Parathyroid adenoma (tissue), 2 donors: ENCODE results near the gene MAN1B1.
"Not testable (repeated sequence)": the region's sequence is repeated elsewhere in the genome, so short reads cannot be mapped to it uniquely, and the experiment has no call there.

Experiments
- H2AFZ ChIP-seq: fragments of 300-600 bp; sonication (generic); one replicate; pipeline ENCODE4 v1.7.0; 2017; ENCODE audit warnings: antibody characterized with exemption, mild to moderate bottlenecking
- H3K27ac ChIP-seq: fragments of 300-600 bp; sonication (generic); one replicate; pipeline ENCODE4 v1.7.0; 2017
- H3K27me3 ChIP-seq: fragments of 300-600 bp; sonication (generic); one replicate; pipeline ENCODE4 v1.7.0; 2017; ENCODE audit warnings: low read length; ENCODE audit not compliant: control insufficient read depth, insufficient read depth
- H3K36me3 ChIP-seq: fragments of 300-600 bp; sonication (generic); one replicate; pipeline ENCODE4 v1.7.0; 2017; ENCODE audit warnings: low read length; ENCODE audit not compliant: control insufficient read depth, insufficient read depth
- H3K4me1 ChIP-seq: fragments of 300-600 bp; sonication (generic); one replicate; pipeline ENCODE4 v1.7.0; 2017; ENCODE audit warnings: control low read depth
- H3K4me2 ChIP-seq: fragments of 300-600 bp; sonication (generic); one replicate; pipeline ENCODE4 v1.7.0; 2017; ENCODE audit warnings: low read length
- H3K4me3 ChIP-seq: fragments of 300-600 bp; sonication (generic); one replicate; pipeline ENCODE4 v1.7.0; 2017; ENCODE audit warnings: low read depth, low read length
- H3K79me2 ChIP-seq: fragments of 300-600 bp; sonication (generic); one replicate; pipeline ENCODE4 v1.7.0; 2017; ENCODE audit warnings: control low read depth
- H3K9ac ChIP-seq: fragments of 300-600 bp; sonication (generic); one replicate; pipeline ENCODE4 v1.7.0; 2017; ENCODE audit warnings: mild to moderate bottlenecking
- H3K9me3 ChIP-seq: fragments of 300-600 bp; sonication (generic); one replicate; pipeline ENCODE4 v1.7.0; 2017; ENCODE audit warnings: low read length; ENCODE audit not compliant: control insufficient read depth
- TF ChIP-seq, protein P1 (sequence below): fragments of 300-600 bp; sonication (generic); IDR thresholded peaks from one replicate; pipeline ENCODE4 v1.7.0; 2017; ENCODE audit warnings: antibody characterized with exemption, mild to moderate bottlenecking
- donor health status: primary hyperparathyroidism.

The MAN1B1 gene

GRCh38 chr9:137062384-137062783, 24.4 kb upstream of the MAN1B1 start:
- H3K4me1 ChIP-seq: no peaks in the 10 kb centered on the region
- H3K4me2 ChIP-seq: no peak overlapping the region
- H3K27ac ChIP-seq: no peak overlapping the region
- H3K4me3 ChIP-seq: no peak overlapping the region
- TF ChIP-seq, protein P1, sequence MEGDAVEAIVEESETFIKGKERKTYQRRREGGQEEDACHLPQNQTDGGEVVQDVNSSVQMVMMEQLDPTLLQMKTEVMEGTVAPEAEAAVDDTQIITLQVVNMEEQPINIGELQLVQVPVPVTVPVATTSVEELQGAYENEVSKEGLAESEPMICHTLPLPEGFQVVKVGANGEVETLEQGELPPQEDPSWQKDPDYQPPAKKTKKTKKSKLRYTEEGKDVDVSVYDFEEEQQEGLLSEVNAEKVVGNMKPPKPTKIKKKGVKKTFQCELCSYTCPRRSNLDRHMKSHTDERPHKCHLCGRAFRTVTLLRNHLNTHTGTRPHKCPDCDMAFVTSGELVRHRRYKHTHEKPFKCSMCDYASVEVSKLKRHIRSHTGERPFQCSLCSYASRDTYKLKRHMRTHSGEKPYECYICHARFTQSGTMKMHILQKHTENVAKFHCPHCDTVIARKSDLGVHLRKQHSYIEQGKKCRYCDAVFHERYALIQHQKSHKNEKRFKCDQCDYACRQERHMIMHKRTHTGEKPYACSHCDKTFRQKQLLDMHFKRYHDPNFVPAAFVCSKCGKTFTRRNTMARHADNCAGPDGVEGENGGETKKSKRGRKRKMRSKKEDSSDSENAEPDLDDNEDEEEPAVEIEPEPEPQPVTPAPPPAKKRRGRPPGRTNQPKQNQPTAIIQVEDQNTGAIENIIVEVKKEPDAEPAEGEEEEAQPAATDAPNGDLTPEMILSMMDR: no peak
- no peaks in the 10 kb centered on the region for H3K79me2 ChIP-seq
- no peaks in the 10 kb centered on the region for H3K9me3 ChIP-seq
- H3K36me3 ChIP-seq: no peaks in the 10 kb centered on the region
- no peaks in the 10 kb centered on the region for H3K27me3 ChIP-seq
- no peak overlapping the region for H3K9ac ChIP-seq
- H2AFZ ChIP-seq: no peak overlapping the region

DNA sequence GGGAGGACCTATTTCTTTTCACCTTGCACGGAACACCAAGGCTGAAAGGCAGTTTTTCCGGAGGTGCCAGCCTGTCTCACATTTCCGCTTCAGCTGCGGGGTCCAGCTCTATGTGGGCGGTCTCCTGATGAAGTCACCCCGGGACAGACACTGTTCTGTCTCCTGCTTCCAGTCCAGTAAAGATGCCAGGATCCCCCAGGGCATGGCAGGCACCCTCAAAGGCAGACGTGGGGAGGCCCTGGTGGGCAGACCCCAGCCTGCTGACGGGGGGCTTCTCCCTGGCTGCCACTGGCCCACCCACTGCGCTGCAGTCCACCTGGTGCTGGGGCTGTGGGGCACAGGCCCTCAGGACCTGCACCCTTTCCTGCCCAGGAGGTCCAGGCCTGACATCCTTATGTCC, 24.0 kb upstream of the MAN1B1 start:
- H3K4me1 ChIP-seq, H2AFZ ChIP-seq, H3K4me3 ChIP-seq, H3K9ac ChIP-seq, H3K36me3 ChIP-seq, H3K9me3 ChIP-seq, H3K4me2 ChIP-seq, H3K27me3 ChIP-seq, H3K79me2 ChIP-seq, H3K27ac ChIP-seq: not testable (repeated sequence)

- H3K79me2 ChIP-seq: no peaks in the 10 kb centered on the region
- H3K4me1 ChIP-seq: no peaks in the 10 kb centered on the region
- H3K27me3 ChIP-seq: no peaks in the 10 kb centered on the region
- H3K4me3 ChIP-seq: no peak overlapping the region
- TF ChIP-seq, protein P1: no peak
- no peaks in the 10 kb centered on the region for H3K36me3 ChIP-seq
- H3K4me2 ChIP-seq: no peak overlapping the region
- no peaks in the 10 kb centered on the region for H3K9me3 ChIP-seq
- H2AFZ ChIP-seq: no peak overlapping the region
- no peak overlapping the region for H3K9ac ChIP-seq
- no peak overlapping the region for H3K27ac ChIP-seq
Observed at GRCh38 chr9:137063311-137064026, 23.3 kb upstream of the MAN1B1 start.

GRCh38 chr9:137064027-137064879, 22.5 kb upstream of the MAN1B1 start:
- H3K4me3 ChIP-seq: no peak overlapping the region

DNA sequence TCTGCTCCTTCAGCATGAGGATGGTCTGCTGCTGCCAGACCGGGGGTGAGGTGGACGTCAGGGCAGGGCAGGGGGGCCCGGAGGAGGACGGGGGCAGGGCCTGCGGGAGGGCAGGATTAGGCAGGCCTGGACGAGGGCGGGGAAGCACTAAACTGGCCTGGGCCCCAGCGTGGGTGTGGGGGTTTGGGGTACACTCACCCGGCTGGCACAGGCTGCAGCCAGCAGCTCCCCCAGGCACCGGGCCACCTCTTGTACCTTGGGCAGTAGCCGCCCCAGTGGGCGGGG, 22.0 kb upstream of the MAN1B1 start:
- Histone ChIP-seq H3K4me1 (no peaks in the 10 kb centered on the region), H3K9ac (no peak overlapping the region), H3K36me3 (no peaks in the 10 kb centered on the region), H3K79me2 (no peaks in the 10 kb centered on the region), H2AFZ (no peak overlapping the region), H3K4me3 (no peak overlapping the region), H3K9me3 (no peaks in the 10 kb centered on the region), H3K4me2 (no peak overlapping the region), H3K27me3 (no peaks in the 10 kb centered on the region), H3K27ac (no peak overlapping the region)
- TF ChIP-seq, protein P1: no peak

More at GRCh38 chr9:137064027-137064879, 22.5 kb upstream of the MAN1B1 start:
- no peak overlapping the region for H3K27ac ChIP-seq
- H3K36me3 ChIP-seq: no peaks in the 10 kb centered on the region
- H3K4me2 ChIP-seq: no peak overlapping the region
- H2AFZ ChIP-seq: no peak overlapping the region
- no peaks in the 10 kb centered on the region for H3K4me1 ChIP-seq
- no peaks in the 10 kb centered on the region for H3K79me2 ChIP-seq
- H3K27me3 ChIP-seq: no peaks in the 10 kb centered on the region
- no peaks in the 10 kb centered on the region for H3K9me3 ChIP-seq
- TF ChIP-seq, protein P1: peak; percentile 89
- no peak overlapping the region for H3K9ac ChIP-seq
